Tibial nerve (tissue), 4 donors: ENCODE measurements around the gene CBLL1.

Experiments
- EP300 ChIP-seq, 2 donors: sonication (generic); formaldehyde crosslinking; IDR thresholded peaks; one replicate each; pipeline ENCODE4 v1.6.1; 2017; ENCODE audit warnings: antibody characterized with exemption in 2 of 2, mild to moderate bottlenecking in 1 of 2
- TF ChIP-seq, protein P1 (sequence below), 5 experiments: fragments of 200-600 bp in 3 of 5; fragments of 450-650 bp in 2 of 5; sonication (generic) in 3 of 5; IDR thresholded peaks; one replicate each; pipeline ENCODE4 v1.5.1; 2016 to 2019; ENCODE audit warnings: antibody characterized with exemption in 5 of 5, mild to moderate bottlenecking in 3 of 5, moderate library complexity in 2 of 5

DNA sequence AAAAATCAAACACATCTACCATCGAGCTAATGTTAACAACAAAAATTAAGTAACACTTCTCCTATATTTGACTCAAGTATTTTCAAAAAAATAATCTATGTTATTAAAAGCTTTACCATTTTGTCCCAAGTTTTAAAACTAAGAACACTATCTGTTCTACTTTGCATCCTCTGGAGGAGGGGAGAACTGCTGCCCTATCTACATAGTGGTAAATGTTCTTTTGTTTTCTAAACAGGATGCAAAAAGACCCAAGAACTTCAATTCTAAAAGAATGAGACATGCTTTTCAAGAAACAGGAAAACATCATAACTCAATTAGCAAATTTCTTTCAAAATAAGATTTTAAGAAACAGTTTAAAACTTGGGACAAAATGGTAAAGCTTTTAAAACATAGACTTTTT, 44.3 kb downstream of the CBLL1 start:
- TF ChIP-seq, protein P1, sequence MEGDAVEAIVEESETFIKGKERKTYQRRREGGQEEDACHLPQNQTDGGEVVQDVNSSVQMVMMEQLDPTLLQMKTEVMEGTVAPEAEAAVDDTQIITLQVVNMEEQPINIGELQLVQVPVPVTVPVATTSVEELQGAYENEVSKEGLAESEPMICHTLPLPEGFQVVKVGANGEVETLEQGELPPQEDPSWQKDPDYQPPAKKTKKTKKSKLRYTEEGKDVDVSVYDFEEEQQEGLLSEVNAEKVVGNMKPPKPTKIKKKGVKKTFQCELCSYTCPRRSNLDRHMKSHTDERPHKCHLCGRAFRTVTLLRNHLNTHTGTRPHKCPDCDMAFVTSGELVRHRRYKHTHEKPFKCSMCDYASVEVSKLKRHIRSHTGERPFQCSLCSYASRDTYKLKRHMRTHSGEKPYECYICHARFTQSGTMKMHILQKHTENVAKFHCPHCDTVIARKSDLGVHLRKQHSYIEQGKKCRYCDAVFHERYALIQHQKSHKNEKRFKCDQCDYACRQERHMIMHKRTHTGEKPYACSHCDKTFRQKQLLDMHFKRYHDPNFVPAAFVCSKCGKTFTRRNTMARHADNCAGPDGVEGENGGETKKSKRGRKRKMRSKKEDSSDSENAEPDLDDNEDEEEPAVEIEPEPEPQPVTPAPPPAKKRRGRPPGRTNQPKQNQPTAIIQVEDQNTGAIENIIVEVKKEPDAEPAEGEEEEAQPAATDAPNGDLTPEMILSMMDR (IDR thresholded peaks at IDR 0.05), result no peak
- TF ChIP-seq EP300 (IDR thresholded peaks at IDR 0.05), result no peak
